Left renal cortex interstitium (tissue), 4 donors: Measurements from ENCODE around the gene TNXB. TPM values are rescaled to one million over a fixed set of nuclear protein-coding genes. Genes with fewer than 3 reads are reported as not detected.
"Not testable (repeated sequence)": the region's sequence is repeated elsewhere in the genome, so short reads cannot be mapped to it uniquely, and the experiment has no call there.

Experiments used
- DNase-seq, 4 donors: peaks; one replicate each; pipeline ENCODE4 v3.0.0-alpha.2; 2013; ENCODE audit warnings: low read depth in 4 of 4, low spot score in 2 of 4, missing footprints in 1 of 4
- polyA plus RNA-seq, 4 donors: library from polyadenylated mRNA; unstranded; fragments of 120-200 nt; gene quantifications; one replicate each; pipeline ENCODE4 v1.2.1, GENCODE V29; 2013; ENCODE audit not compliant: insufficient read length in 4 of 4

TNXB gene
- polyA plus RNA-seq, 4 donors: 2.7 to 4.9 (median 4.9) TPM

DNA sequence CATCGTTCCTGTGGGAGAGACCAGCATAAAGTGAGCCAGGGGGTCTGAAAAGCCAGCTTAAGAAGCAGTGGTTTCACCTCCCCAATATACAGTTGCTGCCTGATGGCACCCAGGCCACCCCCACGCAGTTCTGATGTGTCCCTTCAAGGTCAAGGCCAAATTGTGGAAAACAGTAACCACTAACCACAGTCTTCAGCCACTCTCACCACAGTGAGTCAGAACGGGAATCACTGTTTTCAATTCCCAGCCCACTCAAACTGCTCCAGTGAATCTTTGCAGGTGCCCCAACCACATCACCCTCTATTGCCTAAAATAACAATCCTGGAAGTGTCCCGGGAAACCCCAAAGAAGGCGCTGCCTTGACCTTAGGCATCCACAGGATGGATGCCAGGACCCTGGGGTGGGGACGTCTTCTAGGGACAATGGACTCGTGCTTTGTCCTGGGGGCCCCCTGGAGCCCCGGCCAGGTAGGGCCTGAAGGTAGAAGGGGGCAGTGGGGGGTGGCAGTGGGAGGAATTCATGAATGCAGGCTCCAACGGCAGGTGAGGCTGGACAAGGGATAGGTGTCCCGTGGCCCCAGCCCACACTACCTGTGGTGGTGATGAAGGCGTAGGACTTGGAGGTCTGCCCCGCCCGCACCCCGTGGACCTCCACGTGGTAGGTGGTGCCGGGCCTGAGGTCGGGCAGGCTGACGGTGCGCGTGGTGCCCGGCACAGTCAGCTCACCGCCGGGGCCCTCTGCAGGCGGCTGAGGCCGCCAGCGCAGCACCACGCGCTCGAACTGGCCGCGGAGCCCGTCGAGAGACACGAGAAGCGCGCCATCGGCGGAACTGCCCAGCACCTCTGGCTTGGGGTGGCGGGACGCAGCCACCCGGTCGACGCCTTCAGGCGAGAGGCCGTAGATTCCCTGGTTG is 22.2 kb downstream of the TNXB start:
- DNase-seq: no peak

GRCh38 chr6:32085759-32086459 is 23.2 kb downstream of the TNXB start:
- no peak for DNase-seq

GRCh38 chr6:32084780-32085179 is 24.4 kb downstream of the TNXB start:
- no peak for DNase-seq

DNA sequence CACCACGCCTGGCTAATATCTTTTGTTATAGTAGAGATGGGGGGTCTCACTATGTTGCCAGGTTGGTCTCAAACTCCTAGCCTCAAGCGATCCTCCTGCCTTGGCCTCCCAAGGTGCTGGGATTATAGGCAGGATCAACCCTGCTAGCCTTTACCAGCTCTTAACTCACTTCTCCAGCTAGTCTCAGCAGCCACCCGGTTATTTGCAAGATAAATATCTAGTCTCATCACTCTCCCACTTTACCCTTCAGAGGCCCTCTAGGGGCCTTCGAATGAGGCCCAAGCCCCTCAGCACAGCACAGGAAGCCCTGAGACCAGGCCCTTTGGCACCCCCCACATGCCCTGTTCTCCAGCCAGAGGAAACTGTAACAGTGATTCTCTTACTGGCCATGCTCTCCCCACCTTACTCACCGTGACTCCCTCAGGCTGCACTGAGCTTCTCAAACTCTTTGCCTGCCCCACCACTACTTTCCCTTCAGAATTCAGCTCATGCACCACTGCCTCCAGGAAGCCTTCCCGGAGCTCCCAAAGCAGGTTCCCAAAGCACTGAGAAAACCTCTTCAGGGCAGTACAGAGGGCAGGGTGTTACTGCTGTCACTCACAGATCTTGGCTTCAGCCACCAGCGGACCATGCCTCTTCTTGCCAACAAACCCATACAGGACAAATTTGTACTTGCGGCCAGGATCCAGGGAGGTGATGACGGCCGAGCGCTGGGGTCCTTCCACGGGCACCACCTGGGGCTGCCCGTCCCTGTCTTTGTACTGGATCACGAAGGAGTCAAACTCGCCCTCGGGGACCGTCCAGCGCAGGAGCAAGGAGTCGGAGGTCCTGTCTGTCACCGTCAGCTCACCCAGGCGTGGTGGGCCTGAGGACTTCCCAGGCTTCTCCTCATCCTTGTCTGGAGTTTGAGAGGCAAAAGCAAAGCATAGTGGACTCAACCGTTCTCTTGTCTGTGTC is 25.0 kb downstream of the TNXB start:
- no peak for DNase-seq

- DNase-seq: no peak
Observed at GRCh38 chr6:32082935-32083334, 26.2 kb downstream of the TNXB start.

- no peak for DNase-seq
Observed at GRCh38 chr6:32082478-32082877, 26.7 kb downstream of the TNXB start.

GRCh38 chr6:32081168-32081990 is 27.8 kb downstream of the TNXB start:
- DNase-seq: no peak

DNA sequence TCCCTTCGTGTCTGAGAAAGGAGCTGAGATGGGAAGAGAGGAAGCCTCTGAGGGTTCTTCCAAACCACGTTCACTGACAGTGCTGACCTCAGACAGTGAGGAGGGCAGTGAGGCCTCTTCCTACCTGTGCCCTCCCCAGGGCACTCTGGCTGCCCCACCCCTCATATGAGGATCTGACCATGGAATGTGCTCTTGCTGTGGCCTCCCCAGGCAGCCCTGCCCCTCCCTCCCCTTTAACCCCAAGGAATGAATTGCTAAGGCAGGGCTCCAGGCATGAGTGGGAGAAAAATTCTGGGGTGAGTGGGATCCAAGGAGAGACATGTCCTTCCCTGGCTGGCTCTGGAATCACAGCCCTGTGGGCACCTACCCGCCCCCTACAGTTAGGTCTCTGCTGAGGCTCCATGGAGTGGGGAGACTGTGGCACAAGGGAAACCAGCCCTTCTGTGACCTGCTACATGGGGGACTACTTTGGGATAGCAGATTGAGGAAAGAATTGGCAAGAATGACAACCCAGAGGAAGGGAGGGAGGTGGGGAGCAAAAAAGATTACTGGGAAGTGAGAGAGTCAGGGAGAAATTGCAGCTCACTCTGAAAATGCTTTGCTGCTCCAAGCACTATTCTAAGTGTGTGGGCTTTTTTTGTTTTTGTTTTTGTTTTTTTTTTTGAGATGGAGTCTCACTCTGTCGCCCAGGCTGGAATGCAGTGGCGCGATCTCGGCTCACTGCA is 29.4 kb downstream of the TNXB start:
- no peak for DNase-seq

DNA sequence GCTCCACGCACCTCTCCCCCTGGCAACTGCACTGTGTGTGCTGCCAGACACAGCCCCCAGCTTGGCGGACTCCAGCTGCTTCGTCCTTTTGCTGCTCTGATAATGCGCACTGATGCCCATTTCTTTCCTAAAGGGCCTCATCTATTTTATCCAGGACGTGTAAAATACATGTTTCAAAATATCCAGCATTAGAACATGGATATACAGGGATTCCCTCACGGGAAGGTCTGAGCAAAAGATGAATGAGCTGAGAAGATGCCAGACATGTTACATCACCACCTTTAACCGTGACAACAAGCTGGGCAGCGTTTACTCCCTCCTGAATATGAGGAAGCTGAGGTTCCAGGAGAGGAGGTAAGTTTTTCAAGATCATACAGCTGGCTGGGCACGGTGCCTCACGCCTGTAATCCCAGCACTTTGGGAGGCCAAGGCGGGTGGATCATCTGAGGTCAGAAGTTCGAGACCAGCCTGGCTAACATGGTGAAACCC is 32.8 kb downstream of the TNXB start:
- DNase-seq: no peak

- no peak for DNase-seq
Observed at GRCh38 chr6:32075781-32076180, 33.4 kb downstream of the TNXB start.

- DNase-seq: no peak
Observed at GRCh38 chr6:32074996-32075532, 34.1 kb downstream of the TNXB start.

DNA sequence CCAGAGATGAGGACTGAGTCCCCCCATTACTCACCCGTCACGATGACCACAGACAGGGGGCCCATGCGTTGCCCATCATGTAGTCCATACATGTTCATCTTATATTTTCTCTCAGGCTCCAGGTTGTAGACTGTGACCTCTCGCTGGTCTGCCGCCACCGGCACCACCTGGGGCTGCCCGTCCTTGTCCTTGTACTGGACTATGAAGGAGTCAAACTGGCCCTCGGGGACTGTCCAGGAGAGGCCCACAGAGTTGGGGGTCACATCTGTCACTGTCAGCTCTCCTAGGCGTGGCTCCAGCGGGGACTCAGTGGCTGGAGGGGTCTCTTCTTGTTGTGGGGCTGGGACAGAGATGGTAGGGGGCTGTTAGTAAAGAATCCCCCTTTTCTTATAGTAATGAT is 35.5 kb downstream of the TNXB start:
- no peak for DNase-seq

GRCh38 chr6:32073101-32073500 is 36.0 kb downstream of the TNXB start:
- no peak for DNase-seq

- DNase-seq: no peak
Observed at GRCh38 chr6:32070814-32071543, 38.2 kb downstream of the TNXB start.

- no peak for DNase-seq
Observed at GRCh38 chr6:32069878-32070515, 39.1 kb downstream of the TNXB start.

- no peak for DNase-seq
Observed at GRCh38 chr6:32069460-32069859, 39.7 kb downstream of the TNXB start.

GRCh38 chr6:32068867-32069266 is 40.3 kb downstream of the TNXB start:
- no peak for DNase-seq

DNA sequence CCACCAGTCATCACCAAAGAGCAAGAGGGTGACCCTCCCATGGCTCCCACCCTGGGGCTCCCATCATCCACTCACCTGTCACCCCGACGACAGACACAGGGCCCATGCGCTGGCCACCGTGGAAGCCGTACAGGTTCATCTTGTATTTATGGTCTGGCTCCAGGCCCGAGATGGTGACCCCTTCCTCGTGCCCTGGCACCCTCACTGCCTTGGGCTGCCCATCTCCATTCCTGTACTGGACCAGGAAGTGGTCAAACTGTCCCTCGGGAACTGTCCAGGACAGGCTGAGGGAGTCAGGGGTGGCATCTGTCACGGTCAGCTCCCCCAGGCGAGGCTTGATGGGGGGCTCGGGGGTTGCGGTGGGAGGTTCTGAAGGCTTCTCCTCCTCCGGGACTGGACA is 40.8 kb downstream of the TNXB start:
- not testable (repeated sequence) for DNase-seq
